Measurements from ENCODE around the gene AP4S1.

DNA sequence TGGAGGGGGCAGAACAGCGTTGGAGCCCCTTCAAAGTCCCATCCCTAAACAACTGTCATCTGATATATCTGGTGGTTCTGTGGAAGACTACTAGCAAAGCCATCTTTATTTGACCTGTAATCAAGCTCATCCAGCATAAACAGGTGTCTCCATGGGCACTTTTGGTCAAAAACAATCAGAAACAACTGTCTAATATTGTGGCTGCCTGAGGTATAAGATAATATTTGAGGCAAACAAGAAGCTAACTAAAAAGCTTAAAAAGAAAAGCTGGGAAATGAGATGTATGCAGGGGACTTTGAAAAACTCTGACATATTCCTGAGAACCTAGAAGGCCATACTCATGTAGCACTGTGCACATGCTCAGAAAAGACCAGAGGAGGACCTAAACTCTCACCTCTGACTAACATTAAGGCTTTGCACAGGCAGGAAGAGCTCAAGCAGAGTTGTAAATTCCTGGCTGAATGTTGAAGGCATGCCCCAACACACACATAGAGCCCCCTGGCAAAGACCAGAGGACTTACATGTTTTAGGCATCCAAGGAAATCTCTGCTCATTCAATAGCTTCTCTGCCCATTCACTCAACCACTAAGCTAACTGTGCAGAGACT is 27.2 kb upstream of the AP4S1 start:
- no peak for TF ChIP-seq ZFX (IDR thresholded peaks at IDR 0.05; ENCODE audit: borderline replicate concordance)
- TF ChIP-seq, protein P1, sequence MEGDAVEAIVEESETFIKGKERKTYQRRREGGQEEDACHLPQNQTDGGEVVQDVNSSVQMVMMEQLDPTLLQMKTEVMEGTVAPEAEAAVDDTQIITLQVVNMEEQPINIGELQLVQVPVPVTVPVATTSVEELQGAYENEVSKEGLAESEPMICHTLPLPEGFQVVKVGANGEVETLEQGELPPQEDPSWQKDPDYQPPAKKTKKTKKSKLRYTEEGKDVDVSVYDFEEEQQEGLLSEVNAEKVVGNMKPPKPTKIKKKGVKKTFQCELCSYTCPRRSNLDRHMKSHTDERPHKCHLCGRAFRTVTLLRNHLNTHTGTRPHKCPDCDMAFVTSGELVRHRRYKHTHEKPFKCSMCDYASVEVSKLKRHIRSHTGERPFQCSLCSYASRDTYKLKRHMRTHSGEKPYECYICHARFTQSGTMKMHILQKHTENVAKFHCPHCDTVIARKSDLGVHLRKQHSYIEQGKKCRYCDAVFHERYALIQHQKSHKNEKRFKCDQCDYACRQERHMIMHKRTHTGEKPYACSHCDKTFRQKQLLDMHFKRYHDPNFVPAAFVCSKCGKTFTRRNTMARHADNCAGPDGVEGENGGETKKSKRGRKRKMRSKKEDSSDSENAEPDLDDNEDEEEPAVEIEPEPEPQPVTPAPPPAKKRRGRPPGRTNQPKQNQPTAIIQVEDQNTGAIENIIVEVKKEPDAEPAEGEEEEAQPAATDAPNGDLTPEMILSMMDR (IDR thresholded peaks at IDR 0.05) = no peak

Data from 22Rv1 (cell line).